ENCODE data around the gene BORCS5. TPM values are rescaled to one million over a fixed set of nuclear protein-coding genes. Genes with fewer than 3 reads are reported as not detected.
"Not testable (repeated sequence)": the region's sequence is repeated elsewhere in the genome, so short reads cannot be mapped to it uniquely, and the experiment has no call there.

Gene BORCS5
- total RNA-seq, 3 donors from 2014 or later: 22.2 to 26.7 (median 23.6) TPM

DNA sequence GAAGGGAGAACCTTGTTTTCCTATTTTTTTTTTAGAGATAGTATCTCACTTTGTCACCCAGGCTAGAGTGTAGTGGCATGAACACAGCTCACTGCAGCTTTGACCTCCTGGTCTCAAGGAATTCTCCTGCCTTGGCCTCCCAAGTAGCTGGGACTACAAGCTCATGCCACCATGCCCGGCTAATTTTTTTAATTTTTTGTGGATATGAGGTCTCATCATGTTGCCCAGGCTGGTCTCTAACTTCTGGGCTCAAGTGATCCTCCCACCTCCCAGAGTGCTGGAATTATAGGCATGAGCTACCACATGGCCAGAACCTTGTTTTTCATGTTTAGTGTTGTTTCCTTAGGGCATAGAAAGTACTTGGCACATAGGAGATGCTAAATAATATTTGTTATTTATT, 20.4 kb upstream of the BORCS5 start:
- Mint-ChIP-seq H3K9me3 (no peaks in the 10 kb centered on the region), H3K4me3 (no peak overlapping the region), H3K27me3 (ENCODE audit: low read depth) (peaks cover 2% of the 10 kb centered on the region), H3K4me1 (ENCODE audit: low read depth) (peaks cover 21% of the 10 kb centered on the region), H3K36me3 (ENCODE audit: insufficient read depth) (no peaks in the 10 kb centered on the region)
- DNase-seq (no peak), ATAC-seq (no peak)

DNA sequence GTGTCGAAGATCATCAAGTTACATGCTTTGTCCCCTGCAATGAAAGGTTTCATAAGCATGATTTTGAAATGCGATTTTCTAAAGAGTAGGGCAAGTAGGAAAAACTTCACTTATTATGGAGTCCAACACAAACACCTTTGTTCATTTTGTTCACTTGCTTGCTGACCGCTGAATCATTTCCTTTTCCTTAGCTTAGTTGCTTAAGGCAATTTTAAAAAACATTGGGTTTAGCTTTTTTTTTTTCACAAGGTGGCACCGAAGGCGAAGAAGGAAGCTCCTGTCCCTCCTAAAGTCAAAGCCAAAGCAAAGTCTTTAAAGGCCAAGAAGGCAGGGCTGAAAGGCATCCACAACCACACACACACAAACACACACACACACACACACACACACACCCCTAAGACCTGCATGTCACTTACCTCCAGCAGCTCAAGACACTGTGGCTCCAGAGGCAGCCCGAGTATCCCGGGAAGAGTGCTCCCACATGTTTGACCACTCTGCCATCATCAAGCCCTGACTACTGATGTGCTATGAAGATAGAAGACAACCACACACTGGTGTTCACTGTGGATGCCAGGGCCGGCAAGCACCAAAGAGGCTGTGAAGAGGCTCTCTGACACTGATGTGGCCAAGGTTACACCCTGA, 18.2 kb upstream of the BORCS5 start:
- no peak for DNase-seq
- no peak for ATAC-seq

DNA sequence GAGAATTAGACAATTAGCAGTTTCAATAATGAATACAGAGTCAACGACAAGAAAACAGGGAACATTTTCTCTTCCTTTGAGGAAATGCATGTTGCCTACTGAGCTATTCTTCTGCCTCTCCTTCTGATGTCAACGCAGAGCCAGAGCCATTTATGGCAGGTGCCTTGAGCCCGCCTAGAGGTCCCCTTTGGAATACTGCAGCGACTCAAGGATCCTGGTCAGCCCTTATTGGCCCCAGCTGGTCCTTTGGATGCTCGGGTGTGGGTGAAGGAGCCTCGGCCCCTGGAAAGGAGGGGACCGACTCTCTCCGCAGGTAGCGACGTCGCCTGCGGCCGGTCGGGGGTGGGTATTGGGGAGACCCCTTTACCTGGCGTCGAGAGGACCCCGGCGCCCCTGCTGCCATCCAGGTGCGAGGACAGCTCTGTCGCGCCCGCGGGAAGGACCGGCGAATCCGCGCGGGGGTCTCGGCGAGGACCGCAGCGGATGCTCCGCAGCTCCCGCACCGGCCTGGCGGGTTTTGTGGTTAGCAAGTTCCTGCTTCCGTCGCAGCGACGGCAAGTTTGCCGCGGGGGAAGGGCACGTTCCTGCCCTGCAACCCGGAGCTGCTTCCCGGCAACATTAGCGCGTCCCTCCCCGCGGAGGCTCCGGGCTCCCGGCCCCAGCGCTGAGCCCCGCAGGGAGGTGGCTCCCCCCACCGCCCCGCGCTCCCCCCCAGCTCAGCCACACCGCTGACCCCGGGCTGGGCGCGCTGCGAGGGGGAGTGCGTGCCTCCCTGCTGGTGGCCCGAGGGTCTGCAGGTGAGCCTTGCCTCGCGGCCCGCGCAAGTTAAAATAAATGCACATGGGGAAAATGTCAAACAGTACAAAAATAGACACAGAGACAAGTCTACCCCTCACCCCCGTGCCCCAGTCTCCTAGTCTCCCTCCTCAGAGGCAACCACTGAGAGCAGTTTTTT, 6.9 kb upstream of the BORCS5 start, which contains the start of gene MANSC1:
Gene MANSC1, minus strand, starts transcription at position 532 of the 955 bp plus-strand sequence. CDS start 6,928 bp downstream, outside the sequence.
- Mint-ChIP-seq H3K27me3 (ENCODE audit: low read depth) (no peaks in the 10 kb centered on the region), H3K36me3 (ENCODE audit: insufficient read depth) (no peaks in the 10 kb centered on the region), H3K4me1 (ENCODE audit: low read depth) (peaks cover 18% of the 10 kb centered on the region), H3K9me3 (peaks cover 4% of the 10 kb centered on the region), H3K4me3 (peak within 1 kb of the TSS; percentile 69)
- ATAC-seq: peak; percentile 83 to 84
- DNase-seq: peak; percentile 32

More for the DNA sequence above, 18.2 kb upstream of the BORCS5 start:
- Mint-ChIP-seq H3K36me3 (ENCODE audit: insufficient read depth) (peaks cover 3% of the 10 kb centered on the region), H3K27me3 (ENCODE audit: low read depth) (peaks cover 2% of the 10 kb centered on the region), H3K9me3 (no peaks in the 10 kb centered on the region), H3K4me3 (no peak overlapping the region), H3K4me1 (ENCODE audit: low read depth) (peaks cover 18% of the 10 kb centered on the region)

DNA sequence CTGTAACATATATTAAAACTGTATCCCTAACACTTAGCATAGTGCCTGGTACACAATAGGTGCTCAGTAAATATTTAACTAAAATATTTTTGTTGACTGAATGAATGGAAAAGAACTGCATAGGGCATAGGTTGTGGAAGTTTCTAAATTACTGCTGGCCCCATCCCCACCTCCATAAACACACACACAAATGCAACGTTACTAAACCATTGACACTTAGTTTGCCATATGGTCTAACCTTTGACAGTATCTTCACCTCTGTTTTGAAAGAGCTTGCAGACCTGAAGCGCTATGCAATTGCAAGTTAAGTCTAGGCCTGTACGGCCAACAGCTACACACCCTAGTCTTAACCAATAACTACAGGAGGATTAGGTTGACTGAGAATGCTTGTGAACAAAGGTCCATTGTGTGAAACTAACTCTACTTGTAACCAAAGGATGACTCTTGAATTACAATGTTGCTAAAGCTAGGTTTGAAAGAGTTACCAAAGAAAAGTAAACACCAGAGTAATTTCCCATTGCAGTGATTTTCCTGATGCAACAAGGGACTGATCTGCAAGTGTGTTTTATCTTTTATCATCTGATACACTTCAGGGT, 5.9 kb upstream of the BORCS5 start:
- Mint-ChIP-seq H3K36me3 (ENCODE audit: insufficient read depth) (no peaks in the 10 kb centered on the region), H3K4me1 (ENCODE audit: low read depth) (peaks cover 22% of the 10 kb centered on the region), H3K4me3 (peak overlapping the region; percentile 69), H3K9me3 (peaks cover 4% of the 10 kb centered on the region), H3K27me3 (ENCODE audit: low read depth) (no peaks in the 10 kb centered on the region)
- no peak for ATAC-seq
- DNase-seq: no peak

DNA sequence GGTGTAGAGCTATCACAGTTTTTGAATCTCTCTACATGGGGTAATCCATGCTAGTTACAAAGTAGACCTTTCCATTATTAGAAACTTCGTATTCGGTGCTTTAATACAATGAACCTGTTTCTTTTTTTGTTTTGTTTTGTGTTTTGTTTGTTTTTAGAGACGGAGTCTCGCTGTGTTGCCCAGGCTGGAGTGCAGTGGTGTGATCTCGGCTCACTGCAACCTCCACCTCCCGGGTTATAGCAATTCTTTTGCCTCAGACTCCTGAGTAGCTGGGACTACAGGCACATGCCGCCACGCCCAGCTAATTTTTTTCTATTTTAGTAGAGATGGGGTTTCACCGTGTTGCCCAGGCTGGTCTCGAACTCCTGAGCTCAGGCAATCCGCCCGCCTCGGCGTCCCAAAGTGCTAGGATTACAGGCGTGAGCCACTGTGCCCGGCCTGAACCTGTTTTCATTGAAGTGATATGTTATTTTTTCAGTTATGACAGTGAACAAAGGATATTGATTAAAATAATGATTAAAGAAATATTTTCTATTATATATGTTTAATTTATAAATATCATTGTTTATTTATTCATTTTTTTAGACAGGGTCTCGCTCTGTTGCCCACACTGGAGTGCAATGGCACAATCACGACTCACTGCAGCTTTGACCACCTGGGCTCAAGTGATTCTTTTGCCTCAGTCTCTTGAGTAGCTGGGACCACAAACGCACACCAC, 5.3 kb upstream of the BORCS5 start:
- H3K36me3 Mint-ChIP-seq (ENCODE audit: insufficient read depth); ATAC-seq; H3K9me3 Mint-ChIP-seq; H3K27me3 Mint-ChIP-seq (ENCODE audit: low read depth); H3K4me3 Mint-ChIP-seq; DNase-seq: not testable (repeated sequence)
- H3K4me1 Mint-ChIP-seq (ENCODE audit: low read depth): peaks cover 27% of the 10 kb centered on the region

DNA sequence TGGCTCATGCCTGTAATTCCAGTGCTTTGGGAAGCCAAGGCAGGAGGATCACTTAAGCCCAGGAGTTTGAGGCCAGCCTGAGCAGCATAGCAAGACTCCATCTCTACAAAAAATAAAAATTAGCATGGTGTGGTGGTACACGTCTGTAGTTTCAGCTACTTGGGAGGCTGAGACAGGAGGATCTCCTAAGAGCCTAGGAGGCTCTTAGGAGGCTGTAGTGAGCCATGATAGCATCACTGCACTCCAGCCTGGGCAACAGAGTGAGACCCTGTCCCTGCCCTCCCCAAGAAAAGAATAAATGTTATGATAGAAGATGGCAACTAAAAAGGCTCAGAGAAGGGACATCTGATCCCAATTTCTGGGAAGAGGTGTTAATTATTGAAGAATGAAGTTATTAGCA, 3.6 kb upstream of the BORCS5 start:
- ATAC-seq (no peak), DNase-seq (no peak)
- no peak overlapping the region for H3K4me3 Mint-ChIP-seq
- H3K9me3 Mint-ChIP-seq: no peaks in the 10 kb centered on the region
- H3K27me3 Mint-ChIP-seq (ENCODE audit: low read depth): no peaks in the 10 kb centered on the region
- peaks cover 32% of the 10 kb centered on the region for H3K4me1 Mint-ChIP-seq (ENCODE audit: low read depth)
- H3K36me3 Mint-ChIP-seq (ENCODE audit: insufficient read depth): no peaks in the 10 kb centered on the region

DNA sequence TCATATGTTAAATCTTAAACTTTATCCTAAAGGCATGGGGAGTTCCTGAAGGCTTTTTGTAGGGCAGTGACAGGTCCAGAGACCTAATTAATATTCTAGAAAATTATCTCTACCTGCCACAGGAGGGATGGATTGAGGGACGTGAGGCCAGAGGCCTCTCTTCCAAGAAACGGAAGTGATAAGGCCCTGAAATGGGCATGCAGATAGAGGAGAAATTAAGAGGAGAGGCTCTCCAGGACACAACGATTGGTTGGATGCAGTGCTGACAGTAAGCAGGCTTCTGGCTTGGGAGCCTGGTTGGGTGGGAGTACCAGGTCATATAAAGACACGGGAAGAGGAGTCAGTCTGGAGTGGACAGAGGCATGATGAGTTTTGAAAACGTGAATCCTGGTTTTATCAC, 3.1 kb upstream of the BORCS5 start:
- Mint-ChIP-seq H3K9me3 (no peaks in the 10 kb centered on the region), H3K27me3 (ENCODE audit: low read depth) (no peaks in the 10 kb centered on the region), H3K36me3 (ENCODE audit: insufficient read depth) (no peaks in the 10 kb centered on the region), H3K4me1 (ENCODE audit: low read depth) (peaks cover 36% of the 10 kb centered on the region), H3K4me3 (no peak overlapping the region)
- DNase-seq (no peak), ATAC-seq (no peak)

DNA sequence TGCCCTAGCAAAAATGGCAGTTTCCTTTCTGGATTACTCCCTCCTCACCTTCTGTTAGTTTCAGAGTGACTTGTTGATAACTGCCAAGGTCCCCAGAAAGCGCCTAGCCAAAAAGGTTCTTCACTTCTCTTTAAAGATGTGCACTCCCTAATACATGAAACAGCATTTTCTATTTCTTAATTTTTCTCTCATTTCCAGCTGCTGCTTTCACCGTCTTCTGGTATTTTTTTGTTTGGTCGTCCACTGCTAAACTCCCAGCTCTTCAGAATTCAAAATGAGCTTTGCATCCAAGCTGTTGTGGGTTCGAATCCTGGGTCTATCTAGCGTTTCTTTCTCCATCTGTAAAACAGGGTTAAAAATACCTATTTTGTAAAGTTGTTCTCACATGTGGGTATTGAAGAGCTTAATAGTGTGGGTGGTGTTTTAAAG, 397 bp upstream of the BORCS5 start:
- ATAC-seq: no peak
- DNase-seq: no peak
- peak overlapping the region; percentile 94 for H3K4me3 Mint-ChIP-seq
- H3K36me3 Mint-ChIP-seq (ENCODE audit: insufficient read depth): peaks cover 3% of the 10 kb centered on the region
- peaks cover 35% of the 10 kb centered on the region for H3K4me1 Mint-ChIP-seq (ENCODE audit: low read depth)
- no peaks in the 10 kb centered on the region for H3K27me3 Mint-ChIP-seq (ENCODE audit: low read depth)
- no peaks in the 10 kb centered on the region for H3K9me3 Mint-ChIP-seq

DNA sequence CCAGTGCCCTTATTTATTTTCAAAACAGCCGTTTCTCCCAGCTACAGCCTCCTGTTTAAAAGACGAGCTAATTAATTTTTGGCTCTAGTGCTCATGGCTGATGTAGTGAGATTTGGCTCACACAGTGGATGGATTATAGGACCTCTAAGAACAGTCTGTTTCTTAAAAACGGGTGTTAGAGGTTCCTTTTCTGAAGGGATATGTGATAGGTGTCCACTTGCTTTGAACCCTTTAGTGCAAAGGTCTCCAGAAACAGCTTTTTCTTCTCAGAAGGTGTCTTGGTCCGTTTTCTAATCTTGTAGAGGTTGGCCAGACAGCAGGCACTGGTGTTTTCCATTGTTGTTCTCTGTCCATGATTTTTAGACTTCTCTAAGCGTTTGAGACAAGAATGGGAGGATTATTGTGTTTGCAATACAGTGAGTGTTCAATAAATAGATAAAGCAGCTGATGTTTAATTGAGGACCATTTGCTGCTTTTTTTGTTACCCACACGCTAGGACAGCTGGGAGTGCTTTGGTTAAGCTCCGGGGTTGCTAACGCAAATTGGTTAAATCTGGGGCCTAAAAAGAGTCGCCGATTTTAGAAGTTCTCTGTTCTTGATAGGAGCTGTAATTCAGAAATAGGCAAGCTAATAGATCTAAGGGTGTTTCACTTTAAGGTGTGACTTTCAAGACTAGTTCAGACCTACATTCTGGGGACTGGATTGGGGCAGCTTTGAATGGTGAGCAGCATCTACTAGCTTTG, 1.0 kb downstream of the BORCS5 start:
- DNase-seq (no peak), ATAC-seq (no peak)
- H3K27me3 Mint-ChIP-seq (ENCODE audit: low read depth): no peaks in the 10 kb centered on the region
- H3K36me3 Mint-ChIP-seq (ENCODE audit: insufficient read depth): peaks cover 10% of the 10 kb centered on the region
- peak overlapping the region; percentile 94 for H3K4me3 Mint-ChIP-seq
- peaks cover 44% of the 10 kb centered on the region for H3K4me1 Mint-ChIP-seq (ENCODE audit: low read depth)
- no peaks in the 10 kb centered on the region for H3K9me3 Mint-ChIP-seq

DNA sequence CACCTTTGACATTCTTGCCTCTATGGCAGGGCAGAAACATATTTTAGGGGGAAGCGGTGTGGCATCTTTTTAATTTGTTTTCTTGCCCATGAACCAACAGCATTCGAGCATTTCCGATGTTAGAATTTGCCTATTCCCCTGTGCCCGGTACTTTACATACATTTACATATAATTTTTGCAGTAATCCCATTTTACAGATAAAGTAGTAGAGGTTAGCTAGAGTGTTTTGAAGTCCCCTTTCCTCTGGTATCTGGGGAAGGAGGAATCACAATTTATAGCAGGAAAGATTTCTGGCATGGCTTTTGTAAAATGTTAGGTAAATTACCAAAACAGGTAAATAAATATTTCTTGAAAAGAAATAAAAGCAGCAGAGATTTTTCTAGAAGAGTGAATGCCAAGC, 1.6 kb downstream of the BORCS5 start:
- Mint-ChIP-seq H3K4me1 (ENCODE audit: low read depth) (peaks cover 44% of the 10 kb centered on the region), H3K36me3 (ENCODE audit: insufficient read depth) (peaks cover 10% of the 10 kb centered on the region), H3K27me3 (ENCODE audit: low read depth) (no peaks in the 10 kb centered on the region), H3K9me3 (no peaks in the 10 kb centered on the region), H3K4me3 (peak overlapping the region; percentile 94)
- DNase-seq (no peak), ATAC-seq (no peak)

DNA sequence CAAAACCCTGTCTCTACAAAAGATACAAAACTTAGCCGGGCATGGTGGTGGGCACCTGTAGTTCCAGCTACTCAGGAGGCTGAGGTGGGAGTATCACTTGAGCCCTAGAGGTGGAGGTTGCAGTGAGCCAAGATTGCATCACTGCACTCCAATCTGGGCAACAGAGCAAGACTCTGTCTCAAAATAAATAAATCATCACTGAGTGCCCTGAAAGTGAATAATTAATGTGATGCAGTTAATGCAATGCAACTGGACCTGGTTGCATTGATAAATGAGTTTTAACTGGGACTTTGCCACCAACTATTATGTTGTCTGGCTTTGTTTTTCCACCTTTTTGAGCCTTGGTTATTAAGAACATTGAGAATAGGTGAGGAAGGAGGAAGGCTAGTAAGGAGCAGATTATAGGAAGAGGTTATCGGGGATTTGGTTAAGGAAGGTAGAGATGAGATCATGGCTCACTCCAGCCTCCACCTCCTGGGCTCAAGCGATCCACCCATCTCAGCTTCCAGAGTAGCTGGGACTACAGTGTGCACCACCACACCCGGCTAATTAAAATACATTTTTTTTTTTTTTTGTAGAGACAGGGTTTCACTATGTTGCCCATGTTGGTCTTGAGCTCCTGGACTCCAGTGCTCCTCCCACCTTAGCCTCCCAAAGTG, 8.0 kb downstream of the BORCS5 start:
- no peaks in the 10 kb centered on the region for H3K9me3 Mint-ChIP-seq
- no peak overlapping the region for H3K4me3 Mint-ChIP-seq
- no peak for ATAC-seq

DNA sequence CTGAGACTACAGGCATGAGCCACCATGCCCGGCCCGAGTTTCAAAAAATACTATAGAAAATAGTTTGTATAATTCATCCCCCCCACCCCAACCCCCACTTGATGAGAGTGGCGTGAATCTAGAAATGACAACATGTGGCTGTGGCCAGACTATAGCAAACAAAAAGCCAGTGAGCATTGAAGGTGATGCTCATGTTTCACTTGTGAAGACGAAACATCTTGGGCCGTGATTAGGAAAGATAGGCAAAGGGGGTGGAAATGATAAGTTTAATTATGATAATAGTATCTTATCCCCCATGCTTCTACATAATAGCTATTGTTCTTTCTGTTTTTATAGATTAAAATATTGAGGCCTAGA, 8.5 kb downstream of the BORCS5 start:
- Mint-ChIP-seq H3K4me3 (no peak overlapping the region), H3K9me3 (no peaks in the 10 kb centered on the region), H3K4me1 (ENCODE audit: low read depth) (peaks cover 51% of the 10 kb centered on the region), H3K36me3 (ENCODE audit: insufficient read depth) (peaks cover 44% of the 10 kb centered on the region), H3K27me3 (ENCODE audit: low read depth) (no peaks in the 10 kb centered on the region)
- ATAC-seq: no peak
- no peak for DNase-seq

More for the DNA sequence above, 8.0 kb downstream of the BORCS5 start:
- H3K36me3 Mint-ChIP-seq (ENCODE audit: insufficient read depth): peaks cover 41% of the 10 kb centered on the region
- H3K4me1 Mint-ChIP-seq (ENCODE audit: low read depth): peaks cover 51% of the 10 kb centered on the region
- no peak for DNase-seq
- no peaks in the 10 kb centered on the region for H3K27me3 Mint-ChIP-seq (ENCODE audit: low read depth)

DNA sequence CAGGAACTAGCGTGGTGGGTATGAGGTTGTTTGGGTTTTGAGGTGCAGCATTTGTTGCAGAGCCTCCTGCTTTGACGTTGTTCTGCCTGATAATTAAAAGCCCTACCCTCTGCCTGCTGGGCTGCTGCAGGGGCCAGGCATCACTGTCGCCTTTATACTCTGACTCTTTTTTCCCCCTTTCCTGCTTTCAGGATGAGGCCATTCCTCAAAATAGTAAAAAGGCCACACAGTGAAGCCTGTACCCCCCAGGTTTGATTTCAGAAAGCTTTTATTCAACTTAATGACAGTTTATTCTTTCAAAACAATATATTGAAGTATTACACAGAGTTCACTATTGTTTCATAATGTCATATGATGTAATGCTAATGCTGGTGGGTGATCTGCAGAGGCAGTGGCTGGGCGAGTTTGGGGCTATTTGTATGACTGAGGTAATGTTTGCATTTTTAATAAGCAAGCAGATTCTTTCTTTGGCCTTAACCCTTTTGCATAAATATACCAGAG, 9.1 kb downstream of the BORCS5 start:
- Mint-ChIP-seq H3K36me3 (ENCODE audit: insufficient read depth) (peaks cover 44% of the 10 kb centered on the region), H3K4me1 (ENCODE audit: low read depth) (peaks cover 49% of the 10 kb centered on the region), H3K4me3 (no peak overlapping the region), H3K27me3 (ENCODE audit: low read depth) (no peaks in the 10 kb centered on the region), H3K9me3 (no peaks in the 10 kb centered on the region)
- DNase-seq (no peak), ATAC-seq (no peak)

Data from activated T-cell treated with anti-CD3 and anti-CD28 coated beads, Interleukin-2, amount 50 U/mL, for 4 hours (primary cell).